GM12874 (cell line): Measurements from ENCODE around the gene LCE2B.
A peak's percentile ranks its signal among the peaks of the same experiment; 100 is the strongest.
"Not testable (repeated sequence)": the region's sequence is repeated elsewhere in the genome, so short reads cannot be mapped to it uniquely, and the experiment has no call there.

ENCODE experiments used
- TF ChIP-seq, protein P1 (sequence below): IDR thresholded peaks from 2 replicates; pipeline ENCODE4 v1.5.1; 2011; ENCODE audit warnings: low read depth, mild to moderate bottlenecking, control low read depth, low read length, moderate library complexity; ENCODE audit not compliant: insufficient read depth

LCE2B gene

GRCh38 chr1:152685823-152686222, at the start of gene LCE2B:
Gene LCE2B (plus strand): TSS chr1:152686123. CDS start chr1:152686844, 721 bp downstream.
- TF ChIP-seq, protein P1, sequence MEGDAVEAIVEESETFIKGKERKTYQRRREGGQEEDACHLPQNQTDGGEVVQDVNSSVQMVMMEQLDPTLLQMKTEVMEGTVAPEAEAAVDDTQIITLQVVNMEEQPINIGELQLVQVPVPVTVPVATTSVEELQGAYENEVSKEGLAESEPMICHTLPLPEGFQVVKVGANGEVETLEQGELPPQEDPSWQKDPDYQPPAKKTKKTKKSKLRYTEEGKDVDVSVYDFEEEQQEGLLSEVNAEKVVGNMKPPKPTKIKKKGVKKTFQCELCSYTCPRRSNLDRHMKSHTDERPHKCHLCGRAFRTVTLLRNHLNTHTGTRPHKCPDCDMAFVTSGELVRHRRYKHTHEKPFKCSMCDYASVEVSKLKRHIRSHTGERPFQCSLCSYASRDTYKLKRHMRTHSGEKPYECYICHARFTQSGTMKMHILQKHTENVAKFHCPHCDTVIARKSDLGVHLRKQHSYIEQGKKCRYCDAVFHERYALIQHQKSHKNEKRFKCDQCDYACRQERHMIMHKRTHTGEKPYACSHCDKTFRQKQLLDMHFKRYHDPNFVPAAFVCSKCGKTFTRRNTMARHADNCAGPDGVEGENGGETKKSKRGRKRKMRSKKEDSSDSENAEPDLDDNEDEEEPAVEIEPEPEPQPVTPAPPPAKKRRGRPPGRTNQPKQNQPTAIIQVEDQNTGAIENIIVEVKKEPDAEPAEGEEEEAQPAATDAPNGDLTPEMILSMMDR, result not testable (repeated sequence)

GRCh38 chr1:152640351-152640750, 45.6 kb upstream of the LCE2B start:
- TF ChIP-seq, protein P1, result no peak

GRCh38 chr1:152643945-152644344, 42.0 kb upstream of the LCE2B start:
- TF ChIP-seq, protein P1, result no peak

GRCh38 chr1:152645146-152645545, 40.8 kb upstream of the LCE2B start:
- TF ChIP-seq, protein P1, result no peak

DNA sequence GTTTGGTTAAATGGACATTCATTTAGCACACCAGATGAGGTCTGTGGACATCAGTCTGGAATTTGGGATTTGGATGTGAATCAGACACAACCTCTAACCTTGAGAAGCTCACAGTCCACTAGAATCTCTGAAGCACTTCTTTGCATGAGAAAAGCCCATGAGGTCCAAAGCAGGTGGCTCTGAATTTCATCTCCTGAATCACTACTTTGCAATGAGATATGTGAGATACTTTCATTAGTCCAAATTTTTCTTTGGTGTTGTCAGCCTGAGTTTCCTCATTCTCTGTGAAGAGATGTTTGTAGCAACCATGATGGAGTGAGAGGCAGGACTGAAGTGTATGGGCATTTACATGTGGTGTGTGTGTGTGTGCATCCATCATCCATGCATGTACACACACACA, 39.3 kb upstream of the LCE2B start:
- TF ChIP-seq, protein P1, result no peak

DNA sequence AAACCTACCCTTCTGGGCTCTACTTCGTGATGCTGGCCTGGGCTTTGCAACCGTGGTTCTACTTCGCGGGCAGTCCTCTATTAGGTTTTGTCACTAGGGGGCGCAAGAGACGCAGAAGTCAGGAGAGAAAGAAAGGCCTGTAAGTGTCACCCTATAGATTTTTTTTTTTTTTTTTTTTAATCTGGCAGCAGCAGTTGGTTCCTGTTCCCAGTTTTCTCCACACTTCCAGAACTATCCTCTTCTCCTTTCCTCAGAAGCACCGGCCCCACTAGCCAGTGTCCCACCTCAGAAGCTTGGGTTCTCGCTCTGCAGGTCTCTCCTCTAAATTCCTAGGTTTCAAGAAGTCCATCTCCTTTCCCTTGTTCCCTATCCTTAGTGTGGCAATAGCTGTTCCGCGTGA, 31.8 kb upstream of the LCE2B start:
- TF ChIP-seq, protein P1, result peak; percentile 70

- TF ChIP-seq, protein P1, result no peak
Measured at GRCh38 chr1:152656459-152656858, 29.5 kb upstream of the LCE2B start.
